Measurements from ENCODE around the gene SAE1. TPM values are rescaled to one million over a fixed set of nuclear protein-coding genes. Genes with fewer than 3 reads are reported as not detected.

SAE1 gene
- total and polyA plus RNA-seq, 10 of the 15 experiments (the other 5 are each of a cell fraction or from before 2014, with no cell fraction given): 62.0 to 246 (median 148) TPM

DNA sequence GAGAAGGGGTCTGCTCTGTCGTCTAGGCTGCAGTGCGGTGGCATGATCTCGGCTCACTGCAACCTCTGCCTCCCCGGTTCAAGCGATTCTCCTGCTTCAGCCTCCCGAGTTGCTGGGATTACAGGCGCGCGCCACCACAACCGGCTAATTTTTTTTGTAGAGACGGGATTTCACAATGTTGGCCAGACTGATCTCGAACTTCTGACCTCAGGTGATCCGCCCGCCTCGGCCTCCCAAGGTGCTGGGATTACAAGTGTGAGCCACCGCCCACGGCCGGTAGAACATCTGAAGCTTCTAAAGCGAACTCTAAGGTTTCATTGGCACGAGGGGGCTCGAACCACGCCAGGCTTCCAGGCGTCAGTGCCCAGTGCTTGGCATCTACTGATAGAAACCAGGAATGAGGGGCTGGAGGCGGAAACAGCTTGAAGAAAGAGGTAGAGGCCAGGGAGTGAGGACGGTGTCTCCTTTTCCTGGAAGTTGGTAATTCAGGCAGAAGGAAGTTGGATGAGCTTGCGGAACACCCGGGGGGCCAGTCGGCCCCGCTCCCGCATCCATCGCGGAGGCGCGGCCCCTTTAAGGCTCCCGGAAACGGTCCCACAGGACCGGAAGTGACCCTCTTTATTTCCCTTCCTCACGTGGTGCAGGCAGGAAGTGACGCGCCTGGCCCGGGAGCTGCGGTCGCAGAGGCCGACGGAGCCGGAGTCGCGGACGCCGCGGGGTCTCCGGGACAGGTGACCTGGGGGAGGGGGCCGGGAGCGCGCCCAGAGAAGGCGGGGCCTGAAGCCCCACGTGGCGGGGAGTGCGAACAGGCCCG is 125.5 kb downstream of the SAE1 start, which contains the start of gene CCDC9 (continued):
- TF ChIP-seq, protein P1, sequence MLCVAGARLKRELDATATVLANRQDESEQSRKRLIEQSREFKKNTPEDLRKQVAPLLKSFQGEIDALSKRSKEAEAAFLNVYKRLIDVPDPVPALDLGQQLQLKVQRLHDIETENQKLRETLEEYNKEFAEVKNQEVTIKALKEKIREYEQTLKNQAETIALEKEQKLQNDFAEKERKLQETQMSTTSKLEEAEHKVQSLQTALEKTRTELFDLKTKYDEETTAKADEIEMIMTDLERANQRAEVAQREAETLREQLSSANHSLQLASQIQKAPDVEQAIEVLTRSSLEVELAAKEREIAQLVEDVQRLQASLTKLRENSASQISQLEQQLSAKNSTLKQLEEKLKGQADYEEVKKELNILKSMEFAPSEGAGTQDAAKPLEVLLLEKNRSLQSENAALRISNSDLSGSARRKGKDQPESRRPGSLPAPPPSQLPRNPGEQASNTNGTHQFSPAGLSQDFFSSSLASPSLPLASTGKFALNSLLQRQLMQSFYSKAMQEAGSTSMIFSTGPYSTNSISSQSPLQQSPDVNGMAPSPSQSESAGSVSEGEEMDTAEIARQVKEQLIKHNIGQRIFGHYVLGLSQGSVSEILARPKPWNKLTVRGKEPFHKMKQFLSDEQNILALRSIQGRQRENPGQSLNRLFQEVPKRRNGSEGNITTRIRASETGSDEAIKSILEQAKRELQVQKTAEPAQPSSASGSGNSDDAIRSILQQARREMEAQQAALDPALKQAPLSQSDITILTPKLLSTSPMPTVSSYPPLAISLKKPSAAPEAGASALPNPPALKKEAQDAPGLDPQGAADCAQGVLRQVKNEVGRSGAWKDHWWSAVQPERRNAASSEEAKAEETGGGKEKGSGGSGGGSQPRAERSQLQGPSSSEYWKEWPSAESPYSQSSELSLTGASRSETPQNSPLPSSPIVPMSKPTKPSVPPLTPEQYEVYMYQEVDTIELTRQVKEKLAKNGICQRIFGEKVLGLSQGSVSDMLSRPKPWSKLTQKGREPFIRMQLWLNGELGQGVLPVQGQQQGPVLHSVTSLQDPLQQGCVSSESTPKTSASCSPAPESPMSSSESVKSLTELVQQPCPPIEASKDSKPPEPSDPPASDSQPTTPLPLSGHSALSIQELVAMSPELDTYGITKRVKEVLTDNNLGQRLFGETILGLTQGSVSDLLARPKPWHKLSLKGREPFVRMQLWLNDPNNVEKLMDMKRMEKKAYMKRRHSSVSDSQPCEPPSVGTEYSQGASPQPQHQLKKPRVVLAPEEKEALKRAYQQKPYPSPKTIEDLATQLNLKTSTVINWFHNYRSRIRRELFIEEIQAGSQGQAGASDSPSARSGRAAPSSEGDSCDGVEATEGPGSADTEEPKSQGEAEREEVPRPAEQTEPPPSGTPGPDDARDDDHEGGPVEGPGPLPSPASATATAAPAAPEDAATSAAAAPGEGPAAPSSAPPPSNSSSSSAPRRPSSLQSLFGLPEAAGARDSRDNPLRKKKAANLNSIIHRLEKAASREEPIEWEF (IDR thresholded peaks at IDR 0.05; ENCODE audit: insufficient replicate concordance, low read depth, low read length): no peak
- TF ChIP-seq, protein P2, sequence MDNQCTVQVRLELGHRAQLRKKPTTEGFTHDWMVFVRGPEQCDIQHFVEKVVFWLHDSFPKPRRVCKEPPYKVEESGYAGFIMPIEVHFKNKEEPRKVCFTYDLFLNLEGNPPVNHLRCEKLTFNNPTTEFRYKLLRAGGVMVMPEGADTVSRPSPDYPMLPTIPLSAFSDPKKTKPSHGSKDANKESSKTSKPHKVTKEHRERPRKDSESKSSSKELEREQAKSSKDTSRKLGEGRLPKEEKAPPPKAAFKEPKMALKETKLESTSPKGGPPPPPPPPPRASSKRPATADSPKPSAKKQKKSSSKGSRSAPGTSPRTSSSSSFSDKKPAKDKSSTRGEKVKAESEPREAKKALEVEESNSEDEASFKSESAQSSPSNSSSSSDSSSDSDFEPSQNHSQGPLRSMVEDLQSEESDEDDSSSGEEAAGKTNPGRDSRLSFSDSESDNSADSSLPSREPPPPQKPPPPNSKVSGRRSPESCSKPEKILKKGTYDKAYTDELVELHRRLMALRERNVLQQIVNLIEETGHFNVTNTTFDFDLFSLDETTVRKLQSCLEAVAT (IDR thresholded peaks at IDR 0.05): peak; percentile 98
- TF ChIP-seq NKRF (conservative IDR thresholded peaks at IDR 0.05) (no peak; the same call in 1 of the 2 replicates), CHD2 (IDR thresholded peaks at IDR 0.05; ENCODE audit: borderline replicate concordance, low read depth, low read length) (peak; percentile 56; the same call in 1 of the 2 replicates), SMAD1 (IDR thresholded peaks at IDR 0.05; ENCODE audit: low read depth, partially characterized antibody) (peak; percentile 52), RB1 (IDR thresholded peaks at IDR 0.05; ENCODE audit: borderline replicate concordance) (peak; percentile 54; the same call in 1 of the 2 replicates), ZBTB40 (IDR thresholded peaks at IDR 0.05; ENCODE audit: borderline replicate concordance) (peak; percentile 94), RAD51 (IDR thresholded peaks at IDR 0.05) (peak; percentile 94), BMI1 (IDR thresholded peaks at IDR 0.05; ENCODE audit: borderline replicate concordance) (no peak), EED (IDR thresholded peaks at IDR 0.05; ENCODE audit: low read depth) (peak; percentile 37; the same call in 1 of the 2 replicates), ATF3 (IDR thresholded peaks at IDR 0.05; ENCODE audit: borderline replicate concordance, extremely low read depth, low read depth, low read length) (peak; percentile 91; the same call in 1 of the 2 replicates), TCF3 (IDR thresholded peaks at IDR 0.05; ENCODE audit: borderline replicate concordance, insufficient read depth, low read depth, low read length) (peak; percentile 37; the same call in 1 of the 2 replicates), CEBPB (IDR thresholded peaks at IDR 0.05; ENCODE audit: borderline replicate concordance in 1 of 2, low read depth in 2 of 2, low read length in 2 of 2) (no peak), GATAD2B (conservative IDR thresholded peaks at IDR 0.05; ENCODE audit: low read depth) (peak; percentile 86)

Measured in GM12878 (cell line).